Tibial nerve (tissue), 4 donors: Measurements from ENCODE around the gene PCF11.
A peak's percentile ranks its signal among the peaks of the same experiment; 100 is the strongest.

Experiments used
- CTCF ChIP-seq, 5 experiments: fragments of 200-600 bp in 3 of 5; fragments of 450-650 bp in 2 of 5; sonication (generic) in 3 of 5; IDR thresholded peaks; one replicate each; pipeline ENCODE4 v1.5.1; 2016 to 2019; ENCODE audit warnings: antibody characterized with exemption in 5 of 5, mild to moderate bottlenecking in 3 of 5, moderate library complexity in 2 of 5
- EP300 ChIP-seq, 2 donors: sonication (generic); formaldehyde crosslinking; IDR thresholded peaks; one replicate each; pipeline ENCODE4 v1.6.1; 2017; ENCODE audit warnings: antibody characterized with exemption in 2 of 2, mild to moderate bottlenecking in 1 of 2
- POLR2A ChIP-seq, 2 donors: fragments of 450-650 bp; IDR thresholded peaks; one replicate each; pipeline ENCODE4 v1.6.1; 2017; ENCODE audit warnings: antibody characterized with exemption in 2 of 2, mild to moderate bottlenecking in 2 of 2, moderate library complexity in 2 of 2

- TF ChIP-seq CTCF (IDR thresholded peaks at IDR 0.05) (no peak), POLR2A (IDR thresholded peaks at IDR 0.05) (no peak), EP300 (IDR thresholded peaks at IDR 0.05) (peak in 1 of 2 donors; percentile 68)
Measured at GRCh38 chr11:83157594-83158356, 844 bp downstream of the PCF11 start.
